Measurements from ENCODE around the gene HAVCR1.

DNA sequence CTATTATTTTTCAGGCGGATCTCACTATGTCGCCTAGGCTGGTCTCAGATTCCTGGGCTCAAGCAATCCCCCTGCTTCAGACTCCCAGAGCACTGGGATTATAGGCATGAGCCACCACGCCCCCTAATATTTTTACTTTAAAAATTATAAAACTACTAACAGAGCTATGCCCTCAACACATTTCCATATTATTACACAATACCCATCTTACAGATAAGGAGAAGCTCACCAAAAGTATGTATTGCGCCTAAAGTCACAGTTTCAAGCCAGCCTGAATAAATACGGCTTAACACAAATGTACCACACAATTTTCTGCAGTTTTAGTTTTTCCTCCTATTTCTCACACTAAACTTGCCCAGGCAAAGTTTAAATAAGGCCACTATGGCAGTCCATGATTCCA, 9.9 kb upstream of the HAVCR1 start:
- TF ChIP-seq, protein P1, sequence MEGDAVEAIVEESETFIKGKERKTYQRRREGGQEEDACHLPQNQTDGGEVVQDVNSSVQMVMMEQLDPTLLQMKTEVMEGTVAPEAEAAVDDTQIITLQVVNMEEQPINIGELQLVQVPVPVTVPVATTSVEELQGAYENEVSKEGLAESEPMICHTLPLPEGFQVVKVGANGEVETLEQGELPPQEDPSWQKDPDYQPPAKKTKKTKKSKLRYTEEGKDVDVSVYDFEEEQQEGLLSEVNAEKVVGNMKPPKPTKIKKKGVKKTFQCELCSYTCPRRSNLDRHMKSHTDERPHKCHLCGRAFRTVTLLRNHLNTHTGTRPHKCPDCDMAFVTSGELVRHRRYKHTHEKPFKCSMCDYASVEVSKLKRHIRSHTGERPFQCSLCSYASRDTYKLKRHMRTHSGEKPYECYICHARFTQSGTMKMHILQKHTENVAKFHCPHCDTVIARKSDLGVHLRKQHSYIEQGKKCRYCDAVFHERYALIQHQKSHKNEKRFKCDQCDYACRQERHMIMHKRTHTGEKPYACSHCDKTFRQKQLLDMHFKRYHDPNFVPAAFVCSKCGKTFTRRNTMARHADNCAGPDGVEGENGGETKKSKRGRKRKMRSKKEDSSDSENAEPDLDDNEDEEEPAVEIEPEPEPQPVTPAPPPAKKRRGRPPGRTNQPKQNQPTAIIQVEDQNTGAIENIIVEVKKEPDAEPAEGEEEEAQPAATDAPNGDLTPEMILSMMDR (conservative IDR thresholded peaks at IDR 0.05) = no peak
- no peak for TF ChIP-seq ZFX (IDR thresholded peaks at IDR 0.05)

All from C4-2B (cell line).